DND-41 (cell line): ENCODE measurements around the gene GPR82.

ENCODE experiments used
- CTCF ChIP-seq: IDR thresholded peaks from 2 replicates; pipeline ENCODE4 v1.5.1; 2012; ENCODE audit warnings: borderline replicate concordance, low read length, moderate library complexity, mild to moderate bottlenecking; ENCODE audit not compliant: poor library complexity, severe bottlenecking; ENCODE audit errors: extremely low read depth
- EZH2 ChIP-seq: IDR thresholded peaks from 3 replicates; pipeline ENCODE4 v1.6.1; 2012; ENCODE audit warnings: borderline replicate concordance, low read depth, mild to moderate bottlenecking, moderate library complexity, low read length, inconsistent platforms; ENCODE audit not compliant: severe bottlenecking

GRCh38 chrX:41693024-41693423 lies 31.0 kb upstream of the GPR82 start:
- TF ChIP-seq CTCF, result no peak
- no peak for TF ChIP-seq EZH2
